Right cardiac atrium (tissue), 5 donors: Measurements from ENCODE around the gene TRIM69. TPM values are rescaled to one million over a fixed set of nuclear protein-coding genes. Genes with fewer than 3 reads are reported as not detected.
"Not testable (repeated sequence)": the region's sequence is repeated elsewhere in the genome, so short reads cannot be mapped to it uniquely, and the experiment has no call there.

Experiments used
- ATAC-seq, 2 donors: fragments of 200-7000 bp; cut with Tn5 transposase; one replicate each; pipeline versions ENCODE4 v1.8.0 to v1.9.1; 2020; ENCODE audit warnings: moderate library complexity in 2 of 2, mild to moderate bottlenecking in 1 of 2
- DNase-seq, 3 donors: peaks; one replicate each; pipeline ENCODE4 v3.0.0-alpha.2; 2020
- H3K27ac ChIP-seq: one replicate; pipeline ENCODE4 v1.5.1; 2013; ENCODE audit warnings: mild to moderate bottlenecking, low read length, control low read depth, moderate library complexity
- H3K27me3 ChIP-seq: one replicate; pipeline ENCODE4 v1.6.1; 2013; ENCODE audit not compliant: control insufficient read depth, insufficient read depth
- H3K4me1 ChIP-seq: one replicate; pipeline ENCODE4 v1.6.1; 2013; ENCODE audit warnings: low read length; ENCODE audit not compliant: control insufficient read depth, insufficient read depth
- H3K4me3 ChIP-seq: one replicate; pipeline ENCODE4 v1.5.1; 2013; ENCODE audit warnings: low read length, control low read depth
- H3K9me3 ChIP-seq: one replicate; pipeline ENCODE4 v1.6.1; 2013; ENCODE audit warnings: low read length; ENCODE audit not compliant: control insufficient read depth
- WGBS: extraction: QIAGEN DNeasy Blood & Tissue Kit; methylation state at CpG from one replicate; pipeline ENCODE4 v1.1.7; 2013; 5-methylcytosine and 5-hydroxymethylcytosine counted together
- intact Hi-C, 4 donors: fragments of 100-400 bp; cut with DNase I; formaldehyde crosslinking; loops; one replicate each; pipeline versions ENCODE4 v1.11.0 to v1.14.0; 2022 to 2023
- polyA plus RNA-seq: library from polyadenylated mRNA; stranded (reverse); fragments of 200-250 nt; gene quantifications from one replicate; pipeline ENCODE4 v1.2.3, GENCODE V29; 2013
- total RNA-seq, 4 donors: library from RNA; stranded (reverse); fragmentation: NEBNext Ultra II Directional; extraction: Animal tissue kit (Norgen Biotek cat#: 25700); gene quantifications; one replicate each; pipeline ENCODE4 v1.2.1, GENCODE V29; 2021
- donor health status: healthy with polysubstance abuse.
- donor health status: DM: no; HTN: yes; CAD: no.
- donor health status: DM: no; HTN: no; CAD: no.
- donor health status: DM: no; HTN: yes; CAD: no; lungs with severe emphysema.
- donor health status: DM: yes; HTN: yes; CAD: no.

Gene TRIM69
- total and polyA plus RNA-seq, 5 donors, result 46.1 to 81.4 (median 65.0) TPM

- intact Hi-C loops, result no loop called here
- H3K4me1 ChIP-seq, result peaks cover 2% of the 10 kb centered on the region
- H3K4me3 ChIP-seq, result no peak overlapping the region
- H3K27ac ChIP-seq, result no peak overlapping the region
- 78% methylated on average over 2 of the region's 2 CpGs for WGBS
- H3K9me3 ChIP-seq, result no peaks in the 10 kb centered on the region
- H3K27me3 ChIP-seq, result no peaks in the 10 kb centered on the region
- DNase-seq, result no peak
- ATAC-seq, result no peak
Observed at GRCh38 chr15:44716983-44717602, 19.2 kb upstream of the TRIM69 start.

GRCh38 chr15:44718180-44718926 is 18.0 kb upstream of the TRIM69 start:
- H3K4me1 ChIP-seq, result peaks cover 2% of the 10 kb centered on the region
- H3K27ac ChIP-seq, result no peak overlapping the region

DNA sequence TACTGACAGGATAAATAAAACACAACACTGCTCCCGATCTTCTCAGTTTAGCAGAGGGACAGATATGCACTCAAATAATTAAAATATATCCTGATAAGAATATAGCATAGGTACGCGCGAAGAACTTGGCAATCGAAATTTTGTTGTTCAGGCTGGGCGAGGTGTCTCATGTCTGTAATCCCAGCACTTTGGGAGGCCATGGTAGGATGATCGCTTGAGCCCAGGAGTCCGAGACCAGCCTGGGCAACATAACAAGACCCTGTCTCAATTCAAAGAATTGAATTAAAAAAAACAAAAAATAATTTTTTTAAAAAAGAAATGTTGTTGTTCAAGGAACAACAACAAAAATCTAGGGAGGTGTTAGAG is 17.4 kb upstream of the TRIM69 start:
- no peak overlapping the region for H3K27ac ChIP-seq
- ATAC-seq, result no peak

More at GRCh38 chr15:44718180-44718926, 18.0 kb upstream of the TRIM69 start:
- H3K9me3 ChIP-seq, result no peaks in the 10 kb centered on the region
- H3K4me3 ChIP-seq, result no peak overlapping the region
- intact Hi-C loops, result no loop called here
- no peak for DNase-seq
- WGBS, result 66% methylated on average over 4 of the region's 4 CpGs
- H3K27me3 ChIP-seq, result no peaks in the 10 kb centered on the region
- ATAC-seq, result no peak

GRCh38 chr15:44719293-44719999 is 16.9 kb upstream of the TRIM69 start:
- H3K4me1 ChIP-seq, result peaks cover 2% of the 10 kb centered on the region
- DNase-seq (no peak), ATAC-seq (peak in 1 of 2 donors; percentile 21)
- H3K9me3 ChIP-seq, result no peaks in the 10 kb centered on the region
- no peaks in the 10 kb centered on the region for H3K27me3 ChIP-seq
- intact Hi-C loops, result no loop called here
- no peak overlapping the region for H3K4me3 ChIP-seq
- no peak overlapping the region for H3K27ac ChIP-seq
- 77% methylated on average over 4 of the region's 4 CpGs for WGBS

More for the DNA sequence above, 17.4 kb upstream of the TRIM69 start:
- no peaks in the 10 kb centered on the region for H3K27me3 ChIP-seq
- intact Hi-C loops, result no loop called here
- WGBS, result 88% methylated on average over 8 of the region's 8 CpGs
- no peaks in the 10 kb centered on the region for H3K9me3 ChIP-seq
- H3K4me3 ChIP-seq, result no peak overlapping the region
- DNase-seq, result no peak
- peaks cover 2% of the 10 kb centered on the region for H3K4me1 ChIP-seq

- DNase-seq, H3K9me3 ChIP-seq, ATAC-seq, intact Hi-C loops, H3K4me3 ChIP-seq, H3K4me1 ChIP-seq, H3K27ac ChIP-seq, H3K27me3 ChIP-seq: not testable (repeated sequence)
- WGBS, result 89% methylated on average over 8 of the region's 8 CpGs
Observed at GRCh38 chr15:44720000-44720435, 16.3 kb upstream of the TRIM69 start.

- DNase-seq (no peak), ATAC-seq (peak in 1 of 2 donors; percentile 23)
- Histone ChIP-seq H3K27me3 (no peaks in the 10 kb centered on the region), H3K9me3 (no peaks in the 10 kb centered on the region), H3K27ac (no peak overlapping the region), H3K4me3 (no peak overlapping the region), H3K4me1 (peaks cover 2% of the 10 kb centered on the region)
- 90% methylated on average over 4 of the region's 4 CpGs for WGBS
- intact Hi-C loops, result no loop called here
Observed at GRCh38 chr15:44720460-44721176, 15.7 kb upstream of the TRIM69 start.

- Histone ChIP-seq H3K27me3 (no peaks in the 10 kb centered on the region), H3K4me3 (no peak overlapping the region), H3K9me3 (no peaks in the 10 kb centered on the region), H3K4me1 (no peaks in the 10 kb centered on the region), H3K27ac (no peak overlapping the region)
- intact Hi-C loops, result no loop called here
- no peak for DNase-seq
- no peak for ATAC-seq
- 88% methylated on average over 2 of the region's 2 CpGs for WGBS
Observed at GRCh38 chr15:44722011-44722410, 14.3 kb upstream of the TRIM69 start.

DNA sequence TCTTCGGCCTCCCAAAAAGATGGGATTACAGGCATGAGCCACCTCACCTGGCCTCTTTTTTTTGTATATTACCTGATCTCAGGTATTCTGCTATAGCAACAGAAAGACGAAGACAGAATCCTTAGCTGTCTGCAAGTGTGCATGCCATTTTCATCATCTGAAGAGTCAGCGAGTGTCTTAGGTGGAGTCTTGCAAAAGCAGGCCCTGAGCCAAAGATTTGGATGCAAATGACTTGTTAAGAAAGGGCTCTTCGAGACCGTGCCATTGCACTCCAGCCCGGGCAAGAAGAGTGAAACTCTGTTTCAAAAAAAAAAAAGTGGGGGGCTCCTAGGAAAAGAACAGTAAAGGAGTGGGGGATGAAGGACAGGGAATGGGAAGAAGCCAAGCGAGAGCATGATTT is 10.2 kb upstream of the TRIM69 start:
- intact Hi-C loops, result loop anchor here in 2 of 4 donors (2.0 kb wide), 1 partner anchor 13 kb away; no protein-coding TSS in a partner anchor
- H3K4me3 ChIP-seq, result peak overlapping the region; percentile 22

DNA sequence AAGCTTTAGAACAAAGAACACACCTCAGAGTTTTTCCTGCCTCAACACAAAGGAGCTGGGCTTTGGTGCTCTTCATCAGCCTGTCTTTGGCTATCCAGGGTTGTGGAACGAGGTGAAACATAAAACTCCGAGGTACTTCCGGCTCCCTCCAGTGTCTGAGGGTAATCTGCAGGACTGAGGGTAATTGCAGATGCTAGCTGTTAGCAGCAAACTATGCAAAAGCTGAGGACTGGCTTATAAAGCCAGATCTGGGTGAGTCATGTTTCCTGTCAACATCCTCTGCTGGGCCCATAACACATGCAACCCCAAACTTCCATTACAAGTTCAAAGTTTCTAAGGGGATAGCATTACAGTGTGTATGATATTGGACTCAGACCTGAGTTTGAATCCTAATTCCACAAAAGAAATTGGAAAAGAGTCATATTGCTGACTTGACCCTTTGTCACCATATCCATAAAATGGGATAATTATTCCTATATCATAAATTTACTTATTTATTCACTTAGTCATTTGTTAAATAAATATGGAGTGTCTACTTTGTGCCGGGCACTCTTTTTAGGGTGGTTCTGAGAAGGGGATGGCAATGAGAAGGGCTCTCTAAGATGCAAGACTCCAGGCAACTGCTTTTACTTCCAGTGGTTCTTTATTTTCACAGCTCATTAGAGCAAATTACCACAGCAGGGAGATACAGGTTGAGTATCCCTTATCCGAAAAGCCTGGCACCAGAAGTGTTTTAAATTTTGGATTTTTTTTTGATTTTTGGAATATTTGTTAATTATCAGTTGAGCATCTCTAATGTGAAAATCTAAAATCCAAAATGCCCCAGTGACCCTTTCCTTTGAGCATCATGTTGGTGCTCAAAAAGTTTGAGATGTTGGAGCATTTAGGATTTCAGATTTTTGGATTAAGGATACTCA is 9.5 kb upstream of the TRIM69 start:
- DNase-seq (peak in 1 of 3 donors; percentile 29), ATAC-seq (peak; percentile 23 to 46)
- WGBS, result 28% methylated on average over 5 of the region's 5 CpGs
- Histone ChIP-seq H3K4me3 (peak overlapping the region; percentile 22), H3K27me3 (no peaks in the 10 kb centered on the region), H3K27ac (peak overlapping the region; percentile 93), H3K4me1 (no peaks in the 10 kb centered on the region), H3K9me3 (no peaks in the 10 kb centered on the region)
- intact Hi-C loops, result loop anchor here in 2 of 4 donors (2.0 kb wide), 1 partner anchor 14 kb away; no protein-coding TSS in a partner anchor

More for the DNA sequence above, 10.2 kb upstream of the TRIM69 start:
- no peak for DNase-seq
- 43% methylated on average over 7 of the region's 7 CpGs for WGBS
- no peaks in the 10 kb centered on the region for H3K27me3 ChIP-seq
- peak overlapping the region; percentile 93 for H3K27ac ChIP-seq
- no peaks in the 10 kb centered on the region for H3K4me1 ChIP-seq
- no peak for ATAC-seq
- H3K9me3 ChIP-seq, result no peaks in the 10 kb centered on the region
